Measurements from ENCODE around the gene RHO.

Gene RHO

DNA sequence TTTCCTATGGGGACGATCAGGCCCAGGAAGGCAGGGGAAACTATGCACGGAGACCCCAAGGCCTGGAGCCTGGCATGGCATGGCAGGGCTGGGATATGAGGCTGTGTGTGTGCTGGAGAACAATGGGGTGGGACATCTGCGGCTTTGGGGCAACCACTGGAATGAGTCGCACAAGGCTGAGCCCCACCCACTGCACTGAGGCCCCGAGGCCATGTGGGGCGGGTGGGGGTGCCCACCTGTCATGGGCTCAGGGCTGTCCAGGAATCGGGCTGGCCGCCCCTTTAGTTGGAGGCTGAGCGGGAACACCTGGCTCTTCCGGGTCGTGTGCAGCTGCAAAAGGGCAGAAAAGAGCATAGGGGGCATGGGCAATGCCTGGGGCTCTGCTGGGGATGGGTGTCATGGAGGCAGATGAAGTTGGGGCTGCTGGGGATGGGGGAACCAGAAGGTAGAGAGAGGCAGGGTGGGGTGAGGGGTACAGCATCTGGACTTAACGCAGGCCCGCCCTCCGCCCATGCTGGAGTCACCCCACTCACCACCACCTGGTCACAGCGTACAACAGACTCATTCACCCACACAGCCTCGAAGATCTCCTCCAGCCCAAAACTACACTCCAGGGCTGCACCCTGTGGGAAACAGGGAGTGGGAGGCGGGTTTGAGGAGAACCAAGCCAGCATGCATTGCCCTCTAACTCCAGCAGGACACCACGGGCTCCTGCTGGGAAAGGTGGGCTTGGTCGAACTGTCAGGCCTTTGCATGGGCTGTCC, 47.0 kb downstream of the RHO start:
- TF ChIP-seq, protein P1, sequence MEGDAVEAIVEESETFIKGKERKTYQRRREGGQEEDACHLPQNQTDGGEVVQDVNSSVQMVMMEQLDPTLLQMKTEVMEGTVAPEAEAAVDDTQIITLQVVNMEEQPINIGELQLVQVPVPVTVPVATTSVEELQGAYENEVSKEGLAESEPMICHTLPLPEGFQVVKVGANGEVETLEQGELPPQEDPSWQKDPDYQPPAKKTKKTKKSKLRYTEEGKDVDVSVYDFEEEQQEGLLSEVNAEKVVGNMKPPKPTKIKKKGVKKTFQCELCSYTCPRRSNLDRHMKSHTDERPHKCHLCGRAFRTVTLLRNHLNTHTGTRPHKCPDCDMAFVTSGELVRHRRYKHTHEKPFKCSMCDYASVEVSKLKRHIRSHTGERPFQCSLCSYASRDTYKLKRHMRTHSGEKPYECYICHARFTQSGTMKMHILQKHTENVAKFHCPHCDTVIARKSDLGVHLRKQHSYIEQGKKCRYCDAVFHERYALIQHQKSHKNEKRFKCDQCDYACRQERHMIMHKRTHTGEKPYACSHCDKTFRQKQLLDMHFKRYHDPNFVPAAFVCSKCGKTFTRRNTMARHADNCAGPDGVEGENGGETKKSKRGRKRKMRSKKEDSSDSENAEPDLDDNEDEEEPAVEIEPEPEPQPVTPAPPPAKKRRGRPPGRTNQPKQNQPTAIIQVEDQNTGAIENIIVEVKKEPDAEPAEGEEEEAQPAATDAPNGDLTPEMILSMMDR (IDR thresholded peaks at IDR 0.05; ENCODE audit: borderline replicate concordance, insufficient read depth, low read depth, low read length) = no peak
- H3K4me3 ChIP-seq (ENCODE audit: low read depth, low read length) = no peak overlapping the region

DNA sequence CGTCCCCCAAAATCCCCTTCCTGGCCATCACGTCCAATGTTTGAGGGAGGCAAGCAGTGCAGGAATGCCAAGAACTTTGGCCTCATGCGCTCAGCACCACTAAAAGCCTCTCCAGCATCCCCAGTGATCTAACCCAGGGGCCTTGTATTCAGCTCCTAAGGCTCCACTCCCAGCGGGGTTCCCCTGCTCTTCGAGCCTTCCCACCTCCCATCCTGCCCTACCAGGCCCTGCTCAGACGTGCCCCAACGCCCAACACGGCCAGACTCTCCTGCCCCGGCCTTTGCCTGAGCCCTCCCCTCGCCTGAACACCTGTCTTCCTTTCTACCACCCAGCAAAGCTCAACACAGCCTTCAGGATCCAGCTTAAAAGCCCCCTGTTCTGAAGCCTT, 47.6 kb downstream of the RHO start:
- TF ChIP-seq, protein P1 (IDR thresholded peaks at IDR 0.05; ENCODE audit: borderline replicate concordance, insufficient read depth, low read depth, low read length) = no peak
- H3K4me3 ChIP-seq (ENCODE audit: low read depth, low read length) = no peak overlapping the region

DNA sequence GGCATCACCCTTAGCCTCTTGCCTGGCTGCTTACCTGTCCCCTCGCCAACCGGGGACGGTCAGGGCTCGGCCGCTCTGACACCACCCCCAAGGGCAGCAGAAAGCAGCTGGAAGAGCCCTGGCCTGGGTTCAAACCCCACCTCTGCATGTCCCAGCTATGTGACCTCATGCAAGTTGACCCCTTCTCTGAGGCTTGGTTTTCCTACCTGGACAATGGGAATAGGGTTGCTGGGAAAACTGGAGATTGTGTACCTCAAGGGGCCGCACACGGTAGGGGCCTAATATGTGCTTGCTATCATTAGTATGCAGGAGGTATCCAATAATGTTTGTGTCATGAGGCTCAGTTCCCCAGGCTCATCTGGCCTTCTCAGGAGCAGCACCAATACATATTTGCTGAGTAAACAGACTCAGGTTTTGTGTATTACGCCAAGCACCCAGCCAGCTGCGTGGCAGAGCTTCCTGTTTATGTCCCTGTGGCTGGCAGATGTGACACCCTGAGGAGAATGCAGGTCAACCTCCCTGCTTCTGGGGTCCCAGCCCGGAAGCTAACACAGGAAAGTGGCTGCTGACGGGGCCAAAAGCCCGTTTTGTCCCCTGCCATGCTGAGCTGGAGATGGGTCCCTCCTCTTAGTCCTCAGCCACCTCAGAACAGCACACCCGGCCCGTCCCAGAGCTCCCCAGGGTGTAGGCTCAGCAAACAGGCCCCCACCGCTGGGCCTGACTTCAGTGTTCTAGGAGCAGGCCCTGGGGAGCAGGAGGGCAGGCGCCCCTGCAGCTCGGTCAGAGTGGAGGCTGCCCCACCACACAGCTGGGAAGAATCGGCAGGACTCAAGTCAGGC, 48.3 kb downstream of the RHO start:
- no peak overlapping the region for H3K4me3 ChIP-seq (ENCODE audit: low read depth, low read length)
- TF ChIP-seq, protein P1 (IDR thresholded peaks at IDR 0.05; ENCODE audit: borderline replicate concordance, insufficient read depth, low read depth, low read length) = no peak

DNA sequence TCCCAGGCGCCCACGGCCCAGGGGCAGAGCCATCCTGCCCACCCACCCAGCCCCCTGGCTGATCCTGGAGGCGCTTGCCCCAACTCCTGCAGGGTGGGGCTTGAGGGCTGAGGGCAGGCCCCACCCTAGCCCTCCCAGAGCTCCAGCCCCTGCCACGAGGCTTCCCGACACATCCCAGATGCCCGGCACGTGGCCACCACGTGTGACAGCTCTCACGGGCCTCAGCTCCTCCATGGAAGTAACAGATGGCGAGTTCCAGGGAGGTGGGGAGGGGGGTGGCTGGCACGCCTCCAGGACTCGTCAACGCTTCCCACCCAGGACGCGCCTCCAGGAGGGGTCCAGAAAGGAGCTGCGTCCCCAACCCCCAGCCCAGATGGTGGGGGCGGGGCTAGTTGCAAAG, 48.9 kb downstream of the RHO start:
- H3K4me3 ChIP-seq (ENCODE audit: low read depth, low read length) = no peak overlapping the region
- TF ChIP-seq, protein P1 (IDR thresholded peaks at IDR 0.05; ENCODE audit: borderline replicate concordance, insufficient read depth, low read depth, low read length) = no peak

DNA sequence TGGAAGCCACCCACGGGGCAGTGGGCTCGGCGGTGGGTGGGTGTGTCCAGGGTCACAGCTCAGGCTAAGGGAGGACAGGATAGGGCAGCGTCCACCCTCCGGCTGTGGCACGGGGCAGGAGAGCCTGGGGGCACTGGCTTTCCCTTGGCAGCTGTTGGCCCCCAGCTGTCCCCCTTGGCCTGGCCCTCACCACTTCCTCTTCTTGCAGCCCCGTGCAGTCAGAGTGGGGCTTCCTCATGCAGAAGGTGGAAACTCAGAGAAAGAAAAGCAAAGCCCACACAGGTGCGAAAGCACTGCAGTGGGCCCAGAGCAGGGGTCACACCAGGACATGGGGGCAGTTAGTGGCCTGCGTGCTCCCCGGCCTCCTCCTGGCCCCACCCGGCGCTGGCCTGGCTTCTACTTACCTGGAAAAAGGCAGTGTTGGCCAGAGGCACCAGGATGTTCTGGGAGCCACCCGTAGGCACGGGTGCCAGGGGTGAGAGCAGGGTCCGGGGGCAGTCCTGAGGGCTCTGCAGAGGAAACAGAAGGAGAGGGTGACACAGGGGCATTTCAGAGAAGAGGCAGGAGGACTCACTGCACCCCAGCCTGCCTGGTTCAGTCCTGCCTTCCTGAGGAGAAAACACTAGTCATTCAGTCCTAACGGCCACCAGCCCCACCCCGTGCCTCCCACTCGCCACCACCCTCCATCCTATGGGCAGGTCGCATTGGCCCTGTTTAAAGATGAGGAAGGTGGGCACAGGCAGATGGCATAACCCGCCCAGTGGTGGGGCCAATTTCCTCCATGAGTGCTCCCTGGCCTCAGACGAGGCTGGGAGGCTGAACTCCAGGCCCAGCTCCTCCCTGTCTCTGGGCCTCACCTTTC, 49.7 kb downstream of the RHO start:
- H3K4me3 ChIP-seq (ENCODE audit: low read depth, low read length) = no peak overlapping the region
- TF ChIP-seq, protein P1 (IDR thresholded peaks at IDR 0.05; ENCODE audit: borderline replicate concordance, insufficient read depth, low read depth, low read length) = no peak

DNA sequence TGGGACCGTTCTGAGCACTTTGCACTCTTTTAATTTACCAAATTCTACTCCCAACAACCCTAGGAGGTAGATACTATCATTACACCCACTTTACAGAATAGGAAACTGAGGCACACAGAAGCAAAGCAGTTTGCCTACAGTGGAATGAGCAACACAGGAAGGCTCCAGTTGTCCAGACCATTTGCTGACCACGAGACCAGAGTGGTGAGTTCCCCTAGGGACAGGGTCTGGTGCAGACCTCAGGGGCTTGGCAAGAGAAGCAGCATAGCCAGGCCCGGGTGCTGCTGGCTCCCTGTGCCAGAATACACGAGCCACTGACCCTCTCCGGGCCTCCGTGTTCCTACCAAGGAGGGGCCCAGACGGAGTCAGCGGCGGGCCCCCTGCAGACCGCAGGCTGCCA, 51.6 kb downstream of the RHO start:
- H3K4me3 ChIP-seq (ENCODE audit: low read depth, low read length) = no peak overlapping the region
- TF ChIP-seq, protein P1 (IDR thresholded peaks at IDR 0.05; ENCODE audit: borderline replicate concordance, insufficient read depth, low read depth, low read length) = no peak

All from GM12875 (cell line).